ENCODE results near the gene DIP2B.

DIP2B gene

GRCh38 chr12:50580436-50580835 lies 75.7 kb downstream of the DIP2B start:
- no peak overlapping the region for H3K27ac ChIP-seq (ENCODE audit: low read depth, low read length)
- no peak overlapping the region for H3K9ac ChIP-seq (ENCODE audit: low read length)
- no peaks in the 10 kb centered on the region for H3K9me3 ChIP-seq (ENCODE audit: control insufficient read depth, insufficient read depth, low read depth, low read length)
- H3K4me1 ChIP-seq (ENCODE audit: control insufficient read depth, insufficient read depth, low read length) = peaks cover 17% of the 10 kb centered on the region
- H3K4me3 ChIP-seq (ENCODE audit: low read depth, low read length) = no peak overlapping the region
- no peaks in the 10 kb centered on the region for H3K36me3 ChIP-seq (ENCODE audit: control insufficient read depth, insufficient read depth, low read length)
- no peaks in the 10 kb centered on the region for H3K27me3 ChIP-seq (ENCODE audit: control insufficient read depth, insufficient read depth, low read length)

- peaks cover 23% of the 10 kb centered on the region for H3K4me1 ChIP-seq (ENCODE audit: control insufficient read depth, insufficient read depth, low read length)
- no peaks in the 10 kb centered on the region for H3K9me3 ChIP-seq (ENCODE audit: control insufficient read depth, insufficient read depth, low read depth, low read length)
- H3K36me3 ChIP-seq (ENCODE audit: control insufficient read depth, insufficient read depth, low read length) = no peaks in the 10 kb centered on the region
- no peak overlapping the region for H3K4me3 ChIP-seq (ENCODE audit: low read depth, low read length)
- H3K27ac ChIP-seq (ENCODE audit: low read depth, low read length) = 0 out of 2 replicates have a peak overlapping the region, but pooled peaks have one; percentile 3
- no peak overlapping the region for H3K9ac ChIP-seq (ENCODE audit: low read length)
- no peaks in the 10 kb centered on the region for H3K27me3 ChIP-seq (ENCODE audit: control insufficient read depth, insufficient read depth, low read length)
Observed at GRCh38 chr12:50581226-50582184, 76.7 kb downstream of the DIP2B start.

- Histone ChIP-seq H3K9me3 (ENCODE audit: control insufficient read depth, insufficient read depth, low read depth, low read length) (no peaks in the 10 kb centered on the region), H3K4me3 (ENCODE audit: low read depth, low read length) (no peak overlapping the region), H3K4me1 (ENCODE audit: control insufficient read depth, insufficient read depth, low read length) (peaks cover 23% of the 10 kb centered on the region), H3K9ac (ENCODE audit: low read length) (no peak overlapping the region), H3K36me3 (ENCODE audit: control insufficient read depth, insufficient read depth, low read length) (no peaks in the 10 kb centered on the region), H3K27me3 (ENCODE audit: control insufficient read depth, insufficient read depth, low read length) (no peaks in the 10 kb centered on the region), H3K27ac (ENCODE audit: low read depth, low read length) (no peak overlapping the region)
Observed at GRCh38 chr12:50584135-50584534, 79.3 kb downstream of the DIP2B start.

GRCh38 chr12:50589650-50590435 lies 85.1 kb downstream of the DIP2B start:
- Histone ChIP-seq H3K4me3 (ENCODE audit: low read depth, low read length) (no peak overlapping the region), H3K27ac (ENCODE audit: low read depth, low read length) (no peak overlapping the region)

GRCh38 chr12:50590869-50591268 lies 86.1 kb downstream of the DIP2B start:
- Histone ChIP-seq H3K27me3 (ENCODE audit: control insufficient read depth, insufficient read depth, low read length) (no peaks in the 10 kb centered on the region), H3K4me3 (ENCODE audit: low read depth, low read length) (no peak overlapping the region), H3K9ac (ENCODE audit: low read length) (no peak overlapping the region), H3K36me3 (ENCODE audit: control insufficient read depth, insufficient read depth, low read length) (no peaks in the 10 kb centered on the region), H3K9me3 (ENCODE audit: control insufficient read depth, insufficient read depth, low read depth, low read length) (no peaks in the 10 kb centered on the region; the same call in 1 of the 2 replicates), H3K4me1 (ENCODE audit: control insufficient read depth, insufficient read depth, low read length) (peaks cover 6% of the 10 kb centered on the region; the same call in 1 of the 2 replicates), H3K27ac (ENCODE audit: low read depth, low read length) (no peak overlapping the region)

More at GRCh38 chr12:50589650-50590435, 85.1 kb downstream of the DIP2B start:
- Histone ChIP-seq H3K36me3 (ENCODE audit: control insufficient read depth, insufficient read depth, low read length) (no peaks in the 10 kb centered on the region), H3K4me1 (ENCODE audit: control insufficient read depth, insufficient read depth, low read length) (peaks cover 14% of the 10 kb centered on the region; the same call in 1 of the 2 replicates), H3K27me3 (ENCODE audit: control insufficient read depth, insufficient read depth, low read length) (no peaks in the 10 kb centered on the region), H3K9ac (ENCODE audit: low read length) (no peak overlapping the region), H3K9me3 (ENCODE audit: control insufficient read depth, insufficient read depth, low read depth, low read length) (no peaks in the 10 kb centered on the region; the same call in 1 of the 2 replicates)

- Histone ChIP-seq H3K36me3 (ENCODE audit: control insufficient read depth, insufficient read depth, low read length) (no peaks in the 10 kb centered on the region), H3K27ac (ENCODE audit: low read depth, low read length) (no peak overlapping the region), H3K9me3 (ENCODE audit: control insufficient read depth, insufficient read depth, low read depth, low read length) (no peaks in the 10 kb centered on the region; the same call in 1 of the 2 replicates), H3K4me1 (ENCODE audit: control insufficient read depth, insufficient read depth, low read length) (peaks cover 10% of the 10 kb centered on the region; the same call in 1 of the 2 replicates), H3K4me3 (ENCODE audit: low read depth, low read length) (no peak overlapping the region), H3K27me3 (ENCODE audit: control insufficient read depth, insufficient read depth, low read length) (no peaks in the 10 kb centered on the region), H3K9ac (ENCODE audit: low read length) (no peak overlapping the region)
Observed at GRCh38 chr12:50595667-50596066, 90.9 kb downstream of the DIP2B start.

GRCh38 chr12:50597200-50598195 lies 92.7 kb downstream of the DIP2B start:
- no peak overlapping the region for H3K4me3 ChIP-seq (ENCODE audit: low read depth, low read length)
- H3K9ac ChIP-seq (ENCODE audit: low read length) = no peak overlapping the region

GRCh38 chr12:50598321-50598862 lies 93.6 kb downstream of the DIP2B start:
- Histone ChIP-seq H3K36me3 (ENCODE audit: control insufficient read depth, insufficient read depth, low read length) (no peaks in the 10 kb centered on the region), H3K27ac (ENCODE audit: low read depth, low read length) (no peak overlapping the region), H3K4me1 (ENCODE audit: control insufficient read depth, insufficient read depth, low read length) (peaks cover 10% of the 10 kb centered on the region; the same call in 1 of the 2 replicates), H3K4me3 (ENCODE audit: low read depth, low read length) (no peak overlapping the region), H3K9ac (ENCODE audit: low read length) (no peak overlapping the region), H3K27me3 (ENCODE audit: control insufficient read depth, insufficient read depth, low read length) (no peaks in the 10 kb centered on the region), H3K9me3 (ENCODE audit: control insufficient read depth, insufficient read depth, low read depth, low read length) (no peaks in the 10 kb centered on the region)

More at GRCh38 chr12:50597200-50598195, 92.7 kb downstream of the DIP2B start:
- Histone ChIP-seq H3K4me1 (ENCODE audit: control insufficient read depth, insufficient read depth, low read length) (peaks cover 10% of the 10 kb centered on the region; the same call in 1 of the 2 replicates), H3K27ac (ENCODE audit: low read depth, low read length) (no peak overlapping the region), H3K36me3 (ENCODE audit: control insufficient read depth, insufficient read depth, low read length) (no peaks in the 10 kb centered on the region), H3K9me3 (ENCODE audit: control insufficient read depth, insufficient read depth, low read depth, low read length) (no peaks in the 10 kb centered on the region), H3K27me3 (ENCODE audit: control insufficient read depth, insufficient read depth, low read length) (no peaks in the 10 kb centered on the region)

GRCh38 chr12:50599366-50600095 lies 94.7 kb downstream of the DIP2B start:
- no peak overlapping the region for H3K27ac ChIP-seq (ENCODE audit: low read depth, low read length)
- no peaks in the 10 kb centered on the region for H3K27me3 ChIP-seq (ENCODE audit: control insufficient read depth, insufficient read depth, low read length)
- no peaks in the 10 kb centered on the region for H3K36me3 ChIP-seq (ENCODE audit: control insufficient read depth, insufficient read depth, low read length)
- no peak overlapping the region for H3K9ac ChIP-seq (ENCODE audit: low read length)
- H3K4me3 ChIP-seq (ENCODE audit: low read depth, low read length) = no peak overlapping the region
- no peaks in the 10 kb centered on the region for H3K9me3 ChIP-seq (ENCODE audit: control insufficient read depth, insufficient read depth, low read depth, low read length)
- H3K4me1 ChIP-seq (ENCODE audit: control insufficient read depth, insufficient read depth, low read length) = peaks cover 10% of the 10 kb centered on the region; the same call in 1 of the 2 replicates

Data from HUES6 (cell line).